A549 treated with Mapracorat at 1 μM for 4 hours (cell line): ENCODE data around the gene TIAL1. TPM values are rescaled to one million over a fixed set of nuclear protein-coding genes. Genes with fewer than 3 reads are reported as not detected.

Experiments
- total RNA-seq: library from RNA; stranded (reverse); fragments of 200-300 nt; extraction: Qiagen RNA extraction; gene quantifications from 5 replicates; pipeline ENCODE4 v1.2.3, GENCODE V29; 2022

TIAL1 gene
- total RNA-seq = 84.5 to 102 TPM (median 89.6 TPM) in 5 replicates

GRCh38 chr10:119596537-119597404 lies at the start of gene TIAL1:
TSS of gene TIAL1 (minus strand) at chr10:119596964. CDS start at chr10:119596465, 499 bp downstream.

GRCh38 chr10:119542357-119542987 lies 54.3 kb downstream of the TIAL1 start, which contains the start of gene RGS10:
TSS of gene RGS10 (minus strand) at chr10:119542719. CDS start at chr10:119542638, 81 bp downstream.

Other genes with a start within 250 kb of the TIAL1 start
- 47.9 to 59.5 TPM (median 49.2 TPM) in 5 replicates for gene RGS10, start 54.2 kb downstream of the TIAL1 start, total RNA-seq
- gene BAG3, start 54.4 kb upstream of the TIAL1 start, total RNA-seq = 198 to 246 TPM (median 241 TPM) in 5 replicates
- gene INPP5F, start 129.1 kb upstream of the TIAL1 start, total RNA-seq = 8.4 to 11.4 TPM (median 9.9 TPM) in 5 replicates